GM12864 (cell line): ENCODE data around the gene NDUFB10.
"Not testable (repeated sequence)": the region's sequence is repeated elsewhere in the genome, so short reads cannot be mapped to it uniquely, and the experiment has no call there.

Experiments used
- DNase-seq: peaks from one replicate; pipeline ENCODE4 v3.0.0-alpha.2; 2011; ENCODE audit warnings: low read depth
- H3K4me3 ChIP-seq: 2 replicates; pipeline ENCODE4 v1.5.1; 2011; ENCODE audit warnings: mild to moderate bottlenecking, low read depth, low read length, control low read depth
- CTCF ChIP-seq: IDR thresholded peaks from 2 replicates; pipeline ENCODE4 v1.5.1; 2011; ENCODE audit warnings: low read depth, mild to moderate bottlenecking, moderate library complexity, low read length, control low read depth, inconsistent platforms; ENCODE audit errors: missing control alignments

NDUFB10 gene

DNA sequence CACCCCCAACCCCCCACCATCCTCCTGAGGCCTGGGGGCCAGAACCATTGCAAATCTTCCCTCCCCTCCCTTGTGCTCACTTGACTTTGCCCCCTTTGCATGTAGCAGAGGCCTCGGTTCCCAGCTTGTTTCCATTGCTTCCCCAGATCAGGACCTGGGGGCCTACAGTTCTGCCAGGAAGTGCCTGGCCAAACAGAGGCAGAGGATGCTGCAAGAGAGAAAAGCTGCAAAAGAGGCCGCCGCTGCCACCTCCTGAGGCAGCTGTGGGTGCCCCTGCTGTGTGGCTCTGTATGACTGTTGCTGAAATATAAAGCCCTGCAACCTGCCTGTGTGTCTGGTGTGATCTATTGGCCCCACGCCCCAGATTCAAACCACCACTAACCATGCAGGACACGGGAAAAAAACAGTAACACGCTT is 2.3 kb downstream of the NDUFB10 start:
- TF ChIP-seq CTCF: no peak
- peak overlapping the region; percentile 35 for H3K4me3 ChIP-seq
- DNase-seq: no peak

GRCh38 chr16:1962161-1963153 is 3.1 kb downstream of the NDUFB10 start:
- H3K4me3 ChIP-seq: peak overlapping the region; percentile 72
- DNase-seq: not testable (repeated sequence)

GRCh38 chr16:1963806-1964505 is 4.6 kb downstream of the NDUFB10 start:
- no peak for DNase-seq

GRCh38 chr16:1964506-1965395 is 5.4 kb downstream of the NDUFB10 start, which contains the start of gene RPS2:
RPS2 (minus strand) TSS chr16:1964826; CDS start chr16:1964625, 201 bp downstream.
- TF ChIP-seq CTCF: no peak
- peak within 1 kb of the TSS; percentile 72 for H3K4me3 ChIP-seq
- DNase-seq: peak; percentile 95

More at GRCh38 chr16:1963806-1964505, 4.6 kb downstream of the NDUFB10 start:
- peak overlapping the region; percentile 72 for H3K4me3 ChIP-seq
- TF ChIP-seq CTCF: peak; percentile 27

DNA sequence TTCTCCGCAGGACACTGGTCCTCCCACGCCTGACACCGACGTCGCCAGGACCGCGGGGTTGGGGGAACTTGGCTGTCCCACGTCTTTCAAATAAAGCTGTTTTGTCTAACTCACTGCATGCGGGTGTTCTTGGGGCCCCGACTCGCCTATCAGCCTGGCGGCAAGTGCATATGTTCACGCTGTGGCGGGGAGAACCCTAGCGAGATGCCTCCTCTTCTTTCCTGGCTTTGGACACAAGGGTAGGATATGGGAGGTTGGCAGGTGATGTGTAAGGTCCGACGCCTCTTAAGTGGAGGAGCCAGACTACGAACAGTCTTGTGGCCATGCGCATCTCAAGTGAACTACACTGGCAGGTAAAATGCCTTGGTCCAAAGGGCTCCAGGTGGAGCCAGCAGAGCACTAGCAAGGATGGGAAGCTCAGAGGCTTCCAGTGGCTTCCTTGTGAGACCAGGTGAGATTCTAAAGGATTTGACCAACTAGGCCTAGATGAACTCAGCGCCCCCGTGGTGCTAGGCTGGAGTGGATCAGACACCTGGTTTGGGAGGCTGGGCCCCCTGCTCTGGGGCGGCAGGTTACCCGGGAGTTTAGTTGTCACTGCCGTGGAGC is 6.2 kb downstream of the NDUFB10 start:
- H3K4me3 ChIP-seq: peak overlapping the region; percentile 72
- TF ChIP-seq CTCF: no peak
- DNase-seq: no peak

DNA sequence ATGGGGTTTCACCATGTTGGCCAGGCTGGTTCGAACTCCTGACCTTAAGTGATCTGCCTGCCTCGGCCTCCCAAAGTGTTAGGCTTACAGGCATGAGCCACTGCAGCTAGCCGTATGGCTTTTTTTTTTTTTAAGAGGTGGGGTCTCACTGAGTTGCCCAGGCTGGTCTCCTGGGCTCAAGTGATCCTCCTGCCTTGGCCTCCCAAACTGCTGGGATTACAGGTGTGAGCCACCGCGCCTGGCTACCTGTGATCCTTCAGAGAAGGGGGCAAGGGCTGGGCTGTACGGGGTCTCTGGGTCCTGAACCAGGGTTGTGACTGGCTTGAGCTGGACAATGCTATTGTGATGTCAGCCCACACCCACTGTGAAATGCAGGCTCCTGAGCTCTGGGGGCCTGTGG is 7.1 kb downstream of the NDUFB10 start, which contains the start of gene RNF151:
Gene RNF151, plus strand, starts transcription at position 397 of the 400 bp plus-strand sequence. CDS start 26 bp downstream, outside the sequence.
- peak within 1 kb of the TSS; percentile 72 for H3K4me3 ChIP-seq
- TF ChIP-seq CTCF: no peak
- DNase-seq: no peak
